Fibroblast of pulmonary artery (primary cell): ENCODE results near the gene UROS.

Source experiments
- DNase-seq: peaks from one replicate; pipeline ENCODE4 v3.0.0-alpha.2; 2010; ENCODE audit warnings: low read depth
- H3K4me3 ChIP-seq: replicated peaks from 2 replicates; pipeline ENCODE4 v1.5.1; 2011; ENCODE audit warnings: low read depth, mild to moderate bottlenecking, control low read depth, low read length, moderate library complexity
- CTCF ChIP-seq: IDR thresholded peaks from 2 replicates; pipeline ENCODE4 v1.5.1; 2011; ENCODE audit warnings: mild to moderate bottlenecking, control low read depth, low read length, inconsistent platforms; ENCODE audit errors: missing control alignments

UROS gene

GRCh38 chr10:125816548-125816947 is 6.5 kb downstream of the UROS start:
- no peak for DNase-seq
- TF ChIP-seq CTCF: no peak

GRCh38 chr10:125815764-125816163 is 7.3 kb downstream of the UROS start:
- no peak overlapping the region for H3K4me3 ChIP-seq
- TF ChIP-seq CTCF: no peak
- no peak for DNase-seq

More at GRCh38 chr10:125816548-125816947, 6.5 kb downstream of the UROS start:
- no peak overlapping the region for H3K4me3 ChIP-seq

- DNase-seq: peak; percentile 43
- no peak for TF ChIP-seq CTCF
Observed at GRCh38 chr10:125812128-125812750, 10.8 kb downstream of the UROS start.

GRCh38 chr10:125811251-125811650 is 11.8 kb downstream of the UROS start:
- no peak for TF ChIP-seq CTCF
- H3K4me3 ChIP-seq: no peak overlapping the region
- DNase-seq: no peak

More at GRCh38 chr10:125812128-125812750, 10.8 kb downstream of the UROS start:
- H3K4me3 ChIP-seq: no peak overlapping the region

GRCh38 chr10:125808047-125808446 is 15.0 kb downstream of the UROS start:
- DNase-seq: no peak
- TF ChIP-seq CTCF: no peak

GRCh38 chr10:125802739-125803138 is 20.3 kb downstream of the UROS start:
- no peak overlapping the region for H3K4me3 ChIP-seq
- no peak for TF ChIP-seq CTCF
- DNase-seq: no peak

More at GRCh38 chr10:125808047-125808446, 15.0 kb downstream of the UROS start:
- H3K4me3 ChIP-seq: no peak overlapping the region

- no peak for DNase-seq
- TF ChIP-seq CTCF: no peak
- H3K4me3 ChIP-seq: no peak overlapping the region
Observed at GRCh38 chr10:125802131-125802530, 20.9 kb downstream of the UROS start.
